Gastrocnemius medialis (tissue), 4 donors: ENCODE measurements around the gene LDHAL6B.

Source experiments
- CTCF ChIP-seq, 5 experiments: fragments of 450-650 bp in 3 of 5; fragments of 200-600 bp in 2 of 5; sonication (generic) in 2 of 5; IDR thresholded peaks in 4 of 5; conservative IDR thresholded peaks in 1 of 5; 1 replicate in 4 of 5; 2 replicates in 1 of 5; pipeline ENCODE4 v1.5.1; 2016 to 2019; ENCODE audit warnings: antibody characterized with exemption in 5 of 5, mild to moderate bottlenecking in 3 of 5, moderate library complexity in 3 of 5
- POLR2A ChIP-seq, 2 donors: fragments of 450-650 bp; IDR thresholded peaks; one replicate each; pipeline ENCODE4 v1.6.1; 2017; ENCODE audit warnings: antibody characterized with exemption in 2 of 2, mild to moderate bottlenecking in 2 of 2, moderate library complexity in 2 of 2

- TF ChIP-seq CTCF (IDR thresholded peaks at IDR 0.05 in 4 of 5, conservative IDR thresholded peaks at IDR 0.05 in 1 of 5) = no peak
- TF ChIP-seq POLR2A (IDR thresholded peaks at IDR 0.05) = no peak
Observed at GRCh38 chr15:59244337-59244736, 37.7 kb downstream of the LDHAL6B start.
